HCT116 (cell line): ENCODE data around the gene TRAF2. TPM values are rescaled to one million over a fixed set of nuclear protein-coding genes. Genes with fewer than 3 reads are reported as not detected.

ENCODE experiments used
- ATAC-seq: fragments of 200-7000 bp; cut with Tn5 transposase; 2 replicates; pipeline ENCODE4 v1.9.1; 2020; ENCODE audit warnings: mild to moderate bottlenecking, moderate library complexity
- BruUV-seq: library from RNA; stranded (reverse); fragments of 400-500 nt; replicated peaks from 2 replicates; lab custom pipeline; 2021; lab: Mats Ljungman, UMichigan
- CTCF ChIA-PET: fragments of 300-600 bp; sonication (Branson Sonifier 250); formaldehyde crosslinking; loops from one replicate; lab custom pipeline; 2021; ENCODE audit warnings: antibody characterized with exemption; lab: Charles Lee
- POLR2A ChIA-PET: fragments of 300-600, 350-600 bp; sonication (Branson Sonifier 250); formaldehyde crosslinking; loops from one replicate; lab custom pipeline; 2021; ENCODE audit warnings: antibody characterized with exemption; lab: Charles Lee
- RAD21 ChIA-PET, 2 experiments: fragments of 300-600 bp; sonication (Branson Sonifier 250); formaldehyde crosslinking; loops; one replicate each; lab custom pipeline; 2023; ENCODE audit warnings: low total read pairs in 2 of 2; ENCODE audit not compliant: uncharacterized antibody in 2 of 2, unreplicated experiment in 2 of 2, low non-redundant PET in 1 of 2; lab: Charles Lee
- DNase-seq: peaks from one replicate; pipeline ENCODE4 v3.0.0-alpha.2; 2010; ENCODE audit warnings: low read depth, low spot score
- H2AFZ ChIP-seq: fragments of 200-600 bp; shearing (Covaris generic), sonication (generic); 2 replicates; pipeline ENCODE4 v1.6.1; 2017; ENCODE audit warnings: low read depth, mixed run types, mixed read lengths, antibody characterized with exemption, low read length; ENCODE audit not compliant: poor library complexity, severe bottlenecking
- H3K27ac ChIP-seq: 2 replicates; pipeline ENCODE4 v1.5.1; 2012; ENCODE audit warnings: low read depth, low read length
- H3K27me3 ChIP-seq: fragments of 200-600 bp; sonication (generic); 2 replicates; pipeline ENCODE4 v1.6.1; 2016; ENCODE audit warnings: mixed run types, low read length, mixed read lengths; ENCODE audit not compliant: insufficient read depth
- H3K36me3 ChIP-seq, 2 experiments: fragments of 200-500 bp in 1 of 2; fragments of 200-600 bp in 1 of 2; sonication (Bioruptor generic) in 1 of 2; sonication (generic) in 1 of 2; 2 replicates each; pipeline versions ENCODE4 v1.5.1 to v1.6.1; 2014 to 2016; ENCODE audit warnings: low read length in 2 of 2, inconsistent platforms in 1 of 2, mixed read lengths in 1 of 2, mixed run types in 1 of 2; ENCODE audit not compliant: insufficient read depth in 2 of 2, control insufficient read depth in 1 of 2
- H3K4me1 ChIP-seq, 2 experiments: fragments of 200-600 bp in 1 of 2; sonication (generic) in 1 of 2; 2 replicates each; pipeline versions ENCODE4 v1.5.1 to v1.6.1; 2012 to 2017; ENCODE audit warnings: low read length in 2 of 2, inconsistent platforms in 1 of 2, mild to moderate bottlenecking in 1 of 2, mixed read lengths in 1 of 2, mixed run types in 1 of 2, moderate library complexity in 1 of 2; ENCODE audit not compliant: insufficient read depth in 2 of 2, control insufficient read depth in 1 of 2
- H3K4me2 ChIP-seq: fragments of 200-600 bp; sonication (generic); 2 replicates; pipeline ENCODE4 v1.6.1; 2017; ENCODE audit warnings: mixed run types, low read length, mixed read lengths
- H3K4me3 ChIP-seq, 2 experiments: fragments of 200-600 bp in 1 of 2; sonication (generic) in 1 of 2; replicated peaks in 1 of 2; 2 replicates each; pipeline ENCODE4 v1.5.1; 2011 to 2016; ENCODE audit warnings: low read length in 2 of 2, control low read depth in 1 of 2, low read depth in 1 of 2, mild to moderate bottlenecking in 1 of 2, mixed read lengths in 1 of 2, mixed run types in 1 of 2
- H3K79me2 ChIP-seq: fragments of 200-600 bp; sonication (generic); 2 replicates; pipeline ENCODE4 v1.6.1; 2017; ENCODE audit warnings: mild to moderate bottlenecking, mixed run types, low read length, moderate library complexity, mixed read lengths; ENCODE audit not compliant: insufficient read depth
- H3K9ac ChIP-seq: fragments of 200-600 bp; sonication (generic); 2 replicates; pipeline ENCODE4 v1.6.1; 2016; ENCODE audit warnings: low read length, mixed read lengths
- H3K9me2 ChIP-seq: fragments of 200-600 bp; sonication (generic), shearing (Covaris generic); 2 replicates; pipeline ENCODE4 v1.6.1; 2017; ENCODE audit warnings: mixed run types, mild to moderate bottlenecking, moderate library complexity; ENCODE audit not compliant: insufficient read depth
- H3K9me3 ChIP-seq, 2 experiments: fragments of 200-500 bp in 1 of 2; fragments of 200-600 bp in 1 of 2; sonication (Bioruptor generic) in 1 of 2; sonication (generic) in 1 of 2; 2 replicates each; pipeline ENCODE4 v1.6.1; 2014 to 2017; ENCODE audit warnings: low read length in 2 of 2, mixed read lengths in 2 of 2, inconsistent platforms in 1 of 2, low read depth in 1 of 2, mild to moderate bottlenecking in 1 of 2, mixed run types in 1 of 2, moderate library complexity in 1 of 2; ENCODE audit not compliant: control insufficient read depth in 1 of 2, insufficient read depth in 1 of 2
- H4K20me1 ChIP-seq: fragments of 200-600 bp; sonication (generic), shearing (Covaris generic); 2 replicates; pipeline ENCODE4 v1.6.1; 2017; ENCODE audit warnings: mixed run types, mild to moderate bottlenecking, moderate library complexity; ENCODE audit not compliant: insufficient read depth
- ATF3 ChIP-seq: IDR thresholded peaks from 2 replicates; pipeline ENCODE4 v1.6.1; 2012
- CTCF ChIP-seq, 3 experiments: fragments of 200-600 bp in 1 of 3; sonication (generic) in 1 of 3; IDR thresholded peaks in 2 of 3; conservative IDR thresholded peaks in 1 of 3; 2 replicates each; pipeline ENCODE4 v1.5.1; 2012 to 2017; ENCODE audit warnings: low read depth in 2 of 3, low read length in 2 of 3, antibody characterized with exemption in 1 of 3, borderline replicate concordance in 1 of 3, control low read depth in 1 of 3, mild to moderate bottlenecking in 1 of 3, mixed read lengths in 1 of 3, mixed run types in 1 of 3, moderate library complexity in 1 of 3; ENCODE audit not compliant: insufficient read depth in 1 of 3
- EGR1 ChIP-seq: IDR thresholded peaks from 2 replicates; pipeline ENCODE4 v1.6.1; 2012; ENCODE audit warnings: low read depth
- ELF1 ChIP-seq: IDR thresholded peaks from 2 replicates; pipeline ENCODE4 v1.6.1; 2012; ENCODE audit warnings: low read depth, borderline replicate concordance
- EZH2 ChIP-seq: fragments of 200-600 bp; sonication (generic); IDR thresholded peaks from 2 replicates; pipeline ENCODE4 v1.6.1; 2017; ENCODE audit warnings: antibody characterized with exemption, mixed run types
- FOSL1 ChIP-seq: IDR thresholded peaks from 2 replicates; pipeline ENCODE4 v1.6.1; 2012; ENCODE audit warnings: low read depth
- JUND ChIP-seq: IDR thresholded peaks from 2 replicates; pipeline ENCODE4 v1.6.1; 2012
- POLR2A ChIP-seq: IDR thresholded peaks from 2 replicates; pipeline ENCODE4 v1.7.0; 2011; ENCODE audit warnings: borderline replicate concordance; ENCODE audit not compliant: insufficient read depth, insufficient read length; ENCODE audit errors: extremely low read depth
- POLR2AphosphoS5 ChIP-seq: IDR thresholded peaks from 2 replicates; pipeline ENCODE4 v1.6.1; 2011; ENCODE audit warnings: mild to moderate bottlenecking, low read depth, low read length, moderate library complexity
- REST ChIP-seq: IDR thresholded peaks from 2 replicates; pipeline ENCODE4 v1.6.1; 2012; ENCODE audit warnings: low read depth
- SP1 ChIP-seq: IDR thresholded peaks from 2 replicates; pipeline ENCODE4 v1.6.1; 2012; ENCODE audit warnings: low read depth
- ZNF274 ChIP-seq: fragments of 200-500 bp; sonication (Bioruptor generic); IDR thresholded peaks from 2 replicates; pipeline ENCODE4 v1.6.1; 2014; ENCODE audit warnings: mild to moderate bottlenecking, low read depth, low read length, inconsistent platforms
- intact Hi-C: fragments of 100-400 bp; cut with micrococcal nuclease; formaldehyde crosslinking; loops from 2 replicates; pipeline ENCODE4 v1.10.0; 2022
- total RNA-seq: library from RNA; stranded (reverse); gene quantifications from one replicate; pipeline ENCODE4 v1.2.1, GENCODE V29; 2021; ENCODE audit not compliant: unreplicated experiment

TRAF2 gene
- total RNA-seq, 1 experiment from 2014 or later = 28.4 TPM

GRCh38 chr9:136920069-136920468 lies 33.8 kb downstream of the TRAF2 start:
- intact Hi-C loops = no loop called here
- Histone ChIP-seq H3K27me3 (no peaks in the 10 kb centered on the region), H3K27ac (no peak overlapping the region), H3K9ac (no peak overlapping the region), H3K9me2 (no peaks in the 10 kb centered on the region), H3K79me2 (peaks cover 7% of the 10 kb centered on the region; the same call in 1 of the 2 replicates), H3K36me3 (peaks cover 15 to 47% of the 10 kb centered on the region in 2 experiments; a peak in 3 of 4 replicates)
- ATAC-seq = no peak
- ChIA-PET RAD21 (no interaction called here), CTCF (no interaction called here)
- no TSS peak for BruUV-seq
- TF ChIP-seq ZNF274 = no peak
- TF ChIP-seq REST = no peak
- no peak for TF ChIP-seq FOSL1
- TF ChIP-seq JUND = no peak
- no peak for TF ChIP-seq ATF3
- no peak for TF ChIP-seq POLR2A
- no peak for TF ChIP-seq CTCF (IDR thresholded peaks at IDR 0.05 in 2 of 3, conservative IDR thresholded peaks at IDR 0.05 in 1 of 3; ENCODE audit: borderline replicate concordance in 1 of 3, insufficient read depth in 1 of 3, low read depth in 2 of 3, low read length in 2 of 3)
- no peak for TF ChIP-seq SP1
- no peak for TF ChIP-seq EGR1
- no peak for TF ChIP-seq POLR2AphosphoS5
- TF ChIP-seq ELF1 = no peak
- no peak for TF ChIP-seq EZH2
- TF ChIP-seq, all 23 proteins: peak for 0
- no peak for DNase-seq
- no peaks in the 10 kb centered on the region for H4K20me1 ChIP-seq
- H3K4me1 ChIP-seq = no peaks in the 10 kb centered on the region
- H3K4me2 ChIP-seq = no peak overlapping the region
- no peak overlapping the region for H2AFZ ChIP-seq
- no peak overlapping the region for H3K4me3 ChIP-seq
- no peaks in the 10 kb centered on the region for H3K9me3 ChIP-seq
- POLR2A ChIA-PET = no interaction called here
